ENCODE results near the gene MARK3. TPM values are rescaled to one million over a fixed set of nuclear protein-coding genes. Genes with fewer than 3 reads are reported as not detected.

Gene MARK3
- polyA plus RNA-seq, 4 donors: 79.3 to 106 (median 94.3) TPM

DNA sequence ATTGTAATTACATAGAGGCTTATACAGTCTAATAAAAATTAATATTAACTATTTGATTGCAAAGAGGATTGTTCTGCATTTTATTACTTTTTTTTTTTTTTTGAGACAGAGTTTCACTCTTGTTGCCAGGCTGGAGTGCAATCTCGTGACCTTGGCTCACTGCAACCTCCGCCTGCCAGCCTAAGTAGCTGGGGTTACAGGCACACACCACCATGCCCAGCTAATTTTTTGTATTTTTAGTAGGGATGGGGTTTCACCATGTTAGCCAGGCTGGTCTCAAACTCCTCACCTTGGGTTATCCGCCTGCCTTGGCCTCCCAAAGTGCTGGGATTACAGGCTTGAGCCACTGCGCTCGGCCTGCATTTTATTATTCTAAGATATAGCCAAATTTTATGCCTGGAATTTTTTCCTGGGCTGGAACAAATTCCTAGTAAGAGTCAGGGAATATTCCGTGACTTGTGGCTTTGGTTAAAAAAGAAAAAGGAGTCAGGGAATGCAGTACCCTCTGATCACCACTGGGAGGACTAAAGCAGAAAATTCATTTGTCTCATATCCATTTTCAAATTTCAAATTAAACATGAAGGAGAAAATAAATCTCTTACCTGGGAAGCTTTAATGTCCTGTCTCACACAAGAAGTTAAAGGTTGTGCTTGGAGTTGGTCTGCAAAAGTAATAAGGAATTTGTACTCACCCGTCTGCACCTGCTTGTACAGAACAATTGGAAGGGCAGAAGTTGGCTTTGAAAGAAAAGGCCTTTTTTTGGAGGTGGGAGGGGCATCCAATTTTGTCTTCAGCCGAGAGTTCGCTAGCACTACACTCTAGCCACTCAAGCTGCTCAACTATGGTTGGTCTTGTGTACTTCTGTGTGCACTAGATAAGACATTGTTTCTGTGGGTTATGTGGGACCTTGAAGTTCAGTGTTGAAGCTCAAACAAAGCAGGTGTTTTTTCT is 8.7 kb downstream of the MARK3 start:
- no peak for DNase-seq (ENCODE audit: low read depth in 4 of 4, low spot score in 3 of 4)

DNA sequence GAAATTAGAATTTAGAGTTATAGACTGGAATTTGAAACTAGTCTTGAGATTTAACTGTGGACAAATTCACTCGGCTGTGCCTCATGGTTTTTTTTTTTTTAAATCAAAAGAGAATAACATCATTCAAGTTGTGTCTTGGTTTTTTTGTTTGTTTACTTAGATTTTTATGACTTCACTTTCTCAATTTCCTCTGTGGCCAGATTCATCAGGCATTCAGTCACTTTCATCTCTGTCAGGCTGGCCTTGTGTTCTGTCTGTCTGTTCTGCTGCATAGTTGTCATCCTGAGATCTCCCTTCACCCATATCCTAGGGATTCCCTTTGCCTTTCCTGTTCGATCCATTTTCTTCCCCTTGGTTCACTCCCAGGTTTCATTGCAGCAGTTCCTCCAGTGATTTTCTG is 10.0 kb downstream of the MARK3 start:
- DNase-seq (ENCODE audit: low read depth in 4 of 4, low spot score in 3 of 4): no peak

DNA sequence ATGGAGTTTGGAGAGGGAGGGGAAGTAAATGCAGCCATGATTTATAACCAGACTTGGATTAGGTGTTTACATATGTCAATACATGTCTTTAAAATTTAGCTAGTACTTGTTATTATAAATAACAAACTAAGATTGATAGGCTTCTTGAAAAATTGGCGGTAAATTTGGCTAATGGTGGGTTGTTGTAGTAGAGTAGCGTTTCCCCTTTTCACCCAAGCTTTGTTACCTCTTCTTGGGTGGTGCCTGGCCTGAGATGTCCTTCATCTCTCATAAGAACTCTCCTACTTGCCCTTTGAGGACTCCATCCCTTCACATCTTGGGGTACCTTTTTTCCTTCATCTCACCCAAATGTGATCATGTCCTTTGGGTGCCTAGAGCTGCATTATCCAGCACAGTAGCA is 11.2 kb downstream of the MARK3 start:
- no peak for DNase-seq (ENCODE audit: low read depth in 4 of 4, low spot score in 3 of 4)

DNA sequence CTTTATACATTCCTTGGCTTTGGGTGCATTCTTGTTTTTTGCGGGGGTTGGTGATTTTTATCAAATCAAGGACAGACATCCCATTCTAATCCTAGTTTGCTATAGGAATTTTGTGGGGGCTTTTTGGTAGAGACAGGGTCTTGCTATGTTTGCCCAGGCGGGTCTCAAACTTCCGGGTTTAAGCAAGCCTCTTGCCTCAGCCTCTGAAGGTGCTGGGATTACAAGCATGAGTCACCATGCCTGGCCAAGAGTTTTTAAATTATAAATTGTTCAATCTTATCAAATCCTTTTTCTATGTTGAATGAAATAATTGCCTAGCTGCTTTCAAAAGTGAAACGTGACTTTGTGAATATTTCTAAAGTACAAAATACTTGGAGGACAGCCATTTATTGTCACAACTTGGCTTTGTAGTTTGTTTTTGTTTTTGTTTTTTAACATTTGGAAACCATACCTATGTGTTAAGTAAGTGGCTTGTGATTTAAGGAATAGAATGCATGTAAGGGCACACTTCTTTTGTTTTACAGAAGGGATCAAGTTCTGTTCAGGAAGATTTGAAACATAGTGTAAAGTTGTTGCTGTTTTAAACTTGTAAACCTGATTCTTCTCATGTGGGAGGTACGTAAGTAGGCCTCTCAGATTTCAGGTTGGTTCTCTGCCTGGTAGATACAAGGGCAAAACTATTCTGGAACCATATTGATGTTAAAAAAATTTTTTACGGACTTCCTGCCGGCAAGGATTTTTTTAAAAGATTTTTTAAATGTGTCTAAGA is 13.4 kb downstream of the MARK3 start:
- no peak for DNase-seq (ENCODE audit: low read depth in 4 of 4, low spot score in 3 of 4)

DNA sequence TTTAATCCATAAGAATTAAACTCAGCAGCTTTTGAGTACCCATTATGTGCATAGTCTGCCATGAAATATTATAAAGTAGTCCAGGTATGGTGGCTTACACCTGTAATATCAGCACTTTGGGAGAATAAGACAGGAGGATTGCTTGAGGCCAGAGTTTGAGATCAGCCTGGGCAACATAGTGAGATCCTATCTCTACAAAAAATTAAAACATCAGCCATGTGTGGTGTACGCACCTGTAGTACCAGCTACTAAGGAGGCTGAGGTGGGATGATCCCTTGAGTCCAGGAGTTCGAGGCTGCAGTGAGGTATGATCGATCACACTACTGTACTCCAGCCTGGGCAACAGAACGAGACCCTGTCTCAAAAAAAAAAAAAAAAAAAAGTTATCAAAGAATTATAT is 15.3 kb downstream of the MARK3 start:
- no peak for DNase-seq (ENCODE audit: low read depth in 4 of 4, low spot score in 3 of 4)

DNA sequence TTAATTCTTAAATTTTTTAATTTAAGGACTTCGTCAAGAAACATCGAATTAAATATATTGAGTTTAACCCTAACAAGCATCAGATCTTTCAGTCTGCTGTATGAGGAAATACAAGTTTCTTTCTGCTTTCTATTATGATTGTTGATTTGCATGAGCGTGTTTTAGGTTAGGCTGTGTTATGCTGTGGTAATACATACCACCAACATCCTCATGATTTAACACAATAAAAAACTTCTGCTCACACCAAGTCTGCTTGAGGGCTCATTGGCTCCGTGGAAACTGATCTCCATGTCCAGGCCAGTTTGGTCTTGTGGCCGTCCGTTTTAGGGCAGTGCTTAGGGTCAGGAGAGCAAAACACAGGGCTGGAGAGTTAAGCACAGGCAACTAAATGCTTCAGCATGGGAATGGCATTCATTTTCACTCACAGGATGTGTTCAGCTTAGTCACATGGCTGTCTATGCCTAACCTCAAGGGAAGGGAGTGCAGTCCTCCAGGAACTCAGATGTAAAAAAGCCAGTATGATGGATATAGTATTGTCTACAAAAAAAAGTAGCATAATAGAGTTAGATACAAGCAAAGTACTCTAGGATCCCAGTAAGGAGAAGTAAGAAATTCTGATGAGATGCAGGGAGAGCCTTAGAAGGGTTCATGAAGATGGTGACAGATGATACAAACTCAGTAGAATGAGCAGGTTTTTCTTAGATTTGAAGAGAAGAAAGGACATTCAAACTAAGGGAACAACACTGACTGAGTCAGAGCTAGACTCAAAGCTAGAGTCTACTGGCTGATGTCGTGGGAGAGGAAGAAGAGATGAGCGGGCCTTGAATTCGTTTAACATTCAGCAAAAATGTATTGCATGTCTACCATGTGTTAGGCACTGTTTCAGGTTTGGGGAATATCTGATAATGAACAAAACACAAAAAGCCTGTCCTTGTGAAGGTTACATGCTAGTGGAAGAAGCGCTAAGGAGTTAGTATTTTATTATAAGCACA is 16.3 kb downstream of the MARK3 start:
- no peak for DNase-seq (ENCODE audit: low read depth in 4 of 4, low spot score in 3 of 4)

DNA sequence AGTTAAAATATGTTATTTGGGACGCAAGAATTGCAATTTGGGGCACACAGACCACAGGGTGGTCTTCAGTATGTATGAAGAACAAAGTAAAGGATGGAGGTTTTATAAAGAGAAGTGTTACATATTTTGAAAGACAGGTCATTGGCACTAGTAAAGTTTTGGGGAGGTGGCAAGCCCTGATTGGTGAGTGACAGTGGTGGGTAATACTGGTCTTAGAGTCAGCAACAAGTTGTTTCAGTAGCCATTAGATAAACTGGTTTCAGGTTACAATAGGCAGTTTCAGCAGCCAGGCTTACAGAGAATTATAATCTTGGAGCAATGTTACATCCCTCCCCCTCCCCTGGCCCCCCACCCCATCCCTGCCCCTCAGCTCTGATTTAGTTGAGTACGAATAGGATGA is 17.5 kb downstream of the MARK3 start:
- no peak for DNase-seq (ENCODE audit: low read depth in 4 of 4, low spot score in 3 of 4)

DNA sequence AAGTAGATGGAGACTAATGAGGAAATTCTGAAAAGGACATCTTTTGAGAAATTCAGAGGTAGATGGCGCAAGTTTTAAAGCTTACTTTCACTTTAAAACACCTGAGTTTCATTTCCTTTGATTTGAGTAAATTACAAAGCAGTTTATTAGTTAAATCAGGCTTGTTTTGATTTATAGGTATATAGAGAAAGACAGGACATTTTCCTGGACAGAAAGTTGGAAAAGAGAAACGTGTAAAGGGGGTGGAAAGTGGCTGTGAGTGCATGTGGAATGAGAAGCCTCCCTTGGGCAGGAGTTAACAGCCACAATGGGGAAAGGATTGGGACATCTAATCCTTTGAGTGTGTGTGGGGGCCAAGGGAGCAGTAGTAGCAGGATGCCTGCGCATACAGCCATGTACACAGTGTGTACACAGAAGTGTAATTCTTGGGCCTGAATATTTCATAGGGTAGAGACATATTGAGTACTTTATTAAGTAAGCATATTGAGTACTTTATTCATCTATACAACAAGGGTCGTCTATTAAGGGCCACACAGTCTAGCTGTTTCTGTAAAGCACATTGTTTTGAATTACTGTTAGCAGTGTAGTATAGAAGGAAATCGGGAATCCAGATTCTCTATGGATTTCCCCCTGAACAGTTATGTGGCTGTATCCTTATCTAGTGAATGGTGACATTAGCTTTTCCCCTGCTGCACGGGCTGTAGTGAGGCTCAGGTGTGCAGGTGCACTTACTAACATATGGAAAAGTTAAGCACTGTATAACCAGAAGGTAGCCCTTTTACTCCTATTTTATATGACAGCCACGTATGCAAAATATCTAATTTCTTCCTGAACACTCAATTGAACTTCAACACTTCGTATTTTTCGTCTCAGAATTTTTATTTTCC is 19.1 kb downstream of the MARK3 start:
- no peak for DNase-seq (ENCODE audit: low read depth in 4 of 4, low spot score in 3 of 4)

DNA sequence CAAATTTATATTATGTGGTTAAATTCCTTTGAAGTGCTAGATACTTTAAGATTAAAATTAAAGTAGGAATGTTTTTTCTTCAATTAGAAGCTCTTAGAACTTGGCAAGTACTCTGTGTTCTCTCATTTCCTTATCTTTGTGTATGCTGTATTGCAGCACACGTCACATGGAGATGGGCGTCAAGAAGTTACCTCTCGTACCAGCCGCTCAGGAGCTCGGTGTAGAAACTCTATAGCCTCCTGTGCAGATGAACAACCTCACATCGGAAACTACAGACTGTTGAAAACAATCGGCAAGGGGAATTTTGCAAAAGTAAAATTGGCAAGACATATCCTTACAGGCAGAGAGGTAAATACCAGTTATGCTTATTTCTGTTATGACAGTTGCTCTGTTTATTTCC is 19.7 kb downstream of the MARK3 start:
- no peak for DNase-seq (ENCODE audit: low read depth in 4 of 4, low spot score in 3 of 4)

DNA sequence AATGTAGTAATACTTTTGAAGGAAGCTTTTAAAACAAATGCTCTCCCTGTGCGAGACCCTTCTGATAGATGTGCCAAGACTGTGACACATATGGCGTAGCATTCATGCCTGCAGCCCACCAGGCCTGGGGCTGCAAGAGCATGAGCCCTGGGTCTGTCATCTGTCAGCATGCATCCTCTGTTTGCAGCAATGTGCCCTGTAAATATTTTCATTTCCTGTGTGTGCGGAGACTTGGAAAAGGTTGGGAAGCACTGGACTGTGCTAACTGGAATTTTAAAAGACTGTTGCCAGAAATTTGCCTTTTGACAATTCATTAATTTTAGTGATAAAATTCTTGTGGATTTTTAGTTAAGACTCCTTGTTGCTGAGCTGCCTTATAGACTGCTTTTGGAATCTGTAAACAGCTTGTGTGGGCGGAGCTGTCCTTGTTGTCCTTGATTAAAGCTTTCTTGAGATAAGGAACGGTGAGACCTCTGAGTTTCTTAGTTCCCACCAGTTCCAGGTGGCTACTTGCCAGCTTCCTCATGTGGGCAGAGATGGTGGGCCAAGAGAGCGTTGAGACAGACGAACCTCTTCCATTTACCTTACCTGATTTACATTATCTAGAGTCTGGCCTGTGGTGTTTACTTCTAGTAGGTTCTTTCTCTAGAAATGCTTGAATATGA is 23.4 kb downstream of the MARK3 start:
- no peak for DNase-seq (ENCODE audit: low read depth in 4 of 4, low spot score in 3 of 4)

DNA sequence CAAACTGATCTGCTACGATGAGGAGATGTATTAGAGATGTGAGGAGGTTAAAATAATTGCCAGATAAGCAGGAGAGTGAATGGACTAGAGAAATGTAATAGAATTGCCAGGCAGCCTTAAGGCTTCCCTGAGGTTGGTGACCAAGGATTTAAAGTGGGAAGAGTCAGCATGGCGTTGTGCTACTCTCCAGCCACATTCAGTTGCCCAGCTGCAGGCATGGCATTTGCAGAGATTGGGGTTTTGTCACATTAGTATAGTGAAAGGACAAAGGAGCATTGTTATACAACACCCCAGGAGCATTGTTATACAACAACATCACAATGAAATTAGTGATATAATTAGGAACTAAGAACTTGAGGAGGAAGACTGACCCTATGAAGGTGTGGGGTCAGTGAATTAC is 31.7 kb downstream of the MARK3 start:
- no peak for DNase-seq (ENCODE audit: low read depth in 4 of 4, low spot score in 3 of 4)

DNA sequence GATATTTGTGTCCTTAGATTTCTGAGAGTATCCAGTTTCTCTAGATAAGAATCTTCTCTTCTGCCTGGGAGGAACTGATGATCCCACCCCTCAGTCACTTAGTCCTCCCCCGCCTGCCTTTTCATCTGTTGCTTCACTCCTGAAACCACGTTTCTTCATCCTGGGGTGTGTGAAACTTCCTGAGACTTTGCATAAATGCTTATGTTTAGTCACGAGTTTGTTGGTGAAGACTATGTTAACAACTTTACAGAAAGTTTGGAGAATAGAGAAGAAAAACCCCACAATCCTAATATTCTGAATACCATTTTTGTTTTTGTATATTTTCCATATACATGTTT is 33.2 kb downstream of the MARK3 start:
- DNase-seq (ENCODE audit: low read depth in 4 of 4, low spot score in 3 of 4): no peak

DNA sequence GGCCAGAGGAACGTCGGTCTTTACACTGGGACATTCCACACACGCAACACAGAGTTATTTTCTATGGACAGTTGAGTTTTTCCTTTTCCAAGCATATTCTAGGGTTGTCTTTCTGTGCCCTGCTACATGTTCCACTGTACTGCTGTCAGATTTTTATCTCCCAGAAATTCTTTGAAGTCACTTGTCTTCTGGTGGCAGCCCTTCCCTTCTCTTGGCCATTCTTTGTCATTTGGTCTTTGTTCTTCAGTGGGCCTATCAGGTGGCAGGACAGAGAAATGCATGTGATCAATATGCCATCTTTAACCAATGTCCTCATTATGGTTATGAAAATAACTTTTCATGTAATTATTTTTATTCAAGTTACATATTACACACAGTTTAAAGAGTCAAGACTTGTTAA is 36.3 kb downstream of the MARK3 start:
- DNase-seq (ENCODE audit: low read depth in 4 of 4, low spot score in 3 of 4): no peak

DNA sequence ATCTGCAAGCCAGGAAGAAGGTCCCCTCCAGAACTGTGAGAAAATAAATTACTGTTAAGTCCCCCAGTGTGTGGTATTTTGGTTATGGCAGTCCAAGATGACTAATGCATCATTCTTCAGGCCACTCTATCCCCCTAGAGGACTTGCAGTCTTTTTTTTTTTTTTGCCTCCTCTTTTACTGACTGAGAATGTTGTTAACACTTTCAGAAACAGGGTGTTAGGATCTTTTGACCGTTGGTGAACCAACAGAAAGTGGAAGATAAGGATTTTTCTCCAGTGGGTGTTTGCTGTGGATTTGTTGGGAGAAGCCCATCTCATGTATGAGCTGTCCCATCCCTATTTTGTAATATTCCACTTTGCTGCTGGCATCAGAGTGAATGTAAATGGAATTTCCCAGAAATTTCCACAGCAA is 37.8 kb downstream of the MARK3 start:
- no peak for DNase-seq (ENCODE audit: low read depth in 4 of 4, low spot score in 3 of 4)

DNA sequence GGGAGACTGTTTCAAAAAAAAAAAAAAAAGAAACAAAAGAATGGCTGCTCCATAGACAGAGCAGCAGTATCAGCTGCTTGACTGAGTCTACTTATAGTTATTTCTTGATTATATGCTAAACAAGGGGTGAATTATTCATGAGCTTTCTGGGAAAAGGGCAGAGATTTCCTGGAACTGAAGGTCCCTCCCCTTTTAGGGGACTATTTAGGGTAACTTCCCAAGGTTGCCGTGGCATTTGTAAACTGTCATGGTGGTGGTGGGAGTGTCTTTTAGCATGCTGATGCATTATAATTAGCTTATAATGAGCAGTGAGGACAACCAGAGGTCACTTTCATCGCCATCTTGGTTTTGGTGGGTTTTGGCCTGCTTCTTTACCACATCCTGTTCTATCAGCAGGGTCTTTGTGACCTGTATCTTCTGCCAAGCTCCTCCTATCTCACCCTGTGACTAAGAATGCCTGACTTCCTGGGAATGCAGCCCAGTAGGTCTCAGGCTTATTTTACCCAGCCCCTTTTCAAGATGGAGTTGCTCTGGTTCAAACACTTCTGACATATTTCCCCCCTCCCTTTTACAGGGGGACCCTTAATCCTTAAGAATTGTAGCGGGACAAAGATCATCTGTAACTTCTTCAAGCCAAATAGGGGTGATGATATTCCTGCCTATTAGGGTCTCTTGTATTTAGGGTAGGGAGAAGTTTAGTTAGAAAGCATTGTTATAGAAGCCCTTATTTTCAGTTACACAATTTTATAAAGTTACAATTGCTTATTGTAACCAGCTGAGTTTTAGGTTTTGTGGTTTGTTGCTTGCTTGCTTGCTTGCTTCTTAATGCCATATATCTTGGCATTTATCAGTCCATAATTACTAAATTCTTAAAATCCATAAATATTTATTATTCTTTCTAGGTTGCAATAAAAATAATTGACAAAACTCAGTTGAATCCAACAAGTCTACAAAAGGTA is 42.5 kb downstream of the MARK3 start:
- no peak for DNase-seq (ENCODE audit: low read depth in 4 of 4, low spot score in 3 of 4)

DNA sequence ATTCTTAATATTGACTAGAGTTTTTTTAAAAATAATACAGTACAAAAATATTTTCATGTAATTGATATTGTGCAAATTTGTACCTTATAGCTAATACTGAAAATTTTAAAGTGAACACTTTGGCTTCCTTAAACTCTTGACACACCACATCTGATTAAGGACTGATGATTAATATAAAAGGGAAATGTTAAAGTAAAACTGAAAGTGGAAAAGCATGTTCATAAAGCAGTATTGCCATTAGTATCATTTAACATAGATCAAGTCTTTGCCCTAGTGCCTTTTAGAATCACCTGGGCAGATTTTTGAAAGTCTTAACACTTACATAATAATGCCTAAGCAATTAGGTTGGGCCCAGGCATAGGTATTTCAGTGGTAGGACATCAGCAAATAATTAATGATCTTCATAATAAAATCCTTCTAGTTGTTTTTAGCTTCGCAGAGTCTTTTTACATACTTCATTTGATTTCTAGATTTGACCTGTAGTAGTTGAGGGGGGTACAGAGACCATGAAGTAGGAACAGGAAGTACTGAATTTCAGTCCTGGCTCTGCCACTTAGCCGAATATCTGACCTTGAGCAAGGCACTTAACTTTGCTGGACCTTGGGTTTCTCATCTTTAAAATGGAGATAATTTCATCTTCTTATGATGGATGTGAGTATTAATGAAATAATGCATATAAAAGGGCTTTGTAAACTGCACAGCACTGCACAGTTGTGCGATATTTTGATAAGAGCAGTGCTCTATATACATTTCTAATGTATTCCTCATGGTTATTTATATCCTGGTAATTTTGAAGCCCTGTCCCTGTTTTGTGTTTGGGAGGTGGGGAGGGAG is 43.7 kb downstream of the MARK3 start:
- no peak for DNase-seq (ENCODE audit: low read depth in 4 of 4, low spot score in 3 of 4)

DNA sequence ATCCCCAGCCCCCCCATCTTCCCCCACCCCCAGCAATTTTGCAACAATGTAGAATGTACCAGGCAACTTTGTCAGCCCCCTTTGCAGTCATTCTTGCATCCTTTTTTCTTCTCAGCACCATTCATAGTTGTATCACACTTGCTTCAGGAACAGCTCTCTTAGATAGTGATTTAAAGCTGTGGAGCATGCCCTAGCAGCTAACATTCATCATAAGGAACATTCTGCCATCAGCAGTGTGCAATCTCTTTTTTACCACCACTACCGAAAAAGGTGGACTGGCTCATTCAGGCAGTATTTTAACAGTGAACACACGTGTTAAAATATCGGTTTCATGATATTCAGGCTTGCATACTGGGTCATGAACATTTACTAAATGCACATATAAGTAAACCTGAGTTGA is 45.1 kb downstream of the MARK3 start:
- DNase-seq (ENCODE audit: low read depth in 4 of 4, low spot score in 3 of 4): no peak

All from left renal pelvis (tissue), 4 donors.